GM19372 (cell line): Measurements from ENCODE around the gene RPL10A.
A peak's percentile ranks its signal among the peaks of the same experiment; 100 is the strongest.

ENCODE experiments used
- ATAC-seq: cut with Tn5 transposase; IDR thresholded peaks from one replicate; pipeline ENCODE4 v1.9.1; 2021; ENCODE audit warnings: mild to moderate bottlenecking, low read depth, moderate library complexity; ENCODE audit not compliant: unreplicated experiment

RPL10A gene

DNA sequence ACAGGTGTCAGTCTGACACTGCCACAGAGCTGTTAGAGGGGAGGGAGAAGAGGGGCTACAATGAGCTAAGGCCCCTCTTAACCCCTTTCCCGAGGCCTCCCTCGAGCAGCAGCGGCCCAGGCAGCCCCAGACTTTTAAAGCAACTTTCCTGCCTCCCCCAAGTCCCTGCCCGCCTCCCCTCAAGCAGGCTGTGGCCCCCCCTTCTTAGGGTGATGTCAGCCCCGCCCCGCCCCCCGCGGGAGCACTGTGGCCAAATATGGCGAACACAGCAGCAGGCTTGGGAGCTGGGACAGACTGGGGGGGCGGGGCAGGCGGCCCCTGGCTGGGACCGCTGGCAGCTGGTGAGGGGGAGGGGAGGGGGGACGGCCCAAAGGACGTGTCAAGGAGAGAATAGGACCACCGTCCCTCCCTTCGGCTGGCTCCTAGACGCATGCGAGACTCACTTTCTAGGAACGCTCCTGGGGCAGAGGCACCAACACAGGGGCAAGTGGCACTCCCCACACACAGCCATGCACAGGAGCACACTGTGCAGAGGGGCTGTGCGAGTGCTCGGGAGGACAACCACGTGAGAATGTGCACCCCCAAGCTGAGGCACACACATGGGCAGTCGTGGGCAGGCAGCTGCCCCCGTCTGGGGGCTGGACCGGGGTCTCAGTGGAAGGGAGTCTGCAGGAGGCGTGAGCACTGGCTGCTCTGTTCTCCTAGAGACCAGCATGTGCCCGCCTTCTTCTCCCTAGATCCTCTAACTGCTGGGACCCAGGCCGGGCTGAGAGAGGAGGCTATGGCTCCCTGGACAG, 22.0 kb downstream of the RPL10A start:
- no peak for ATAC-seq

DNA sequence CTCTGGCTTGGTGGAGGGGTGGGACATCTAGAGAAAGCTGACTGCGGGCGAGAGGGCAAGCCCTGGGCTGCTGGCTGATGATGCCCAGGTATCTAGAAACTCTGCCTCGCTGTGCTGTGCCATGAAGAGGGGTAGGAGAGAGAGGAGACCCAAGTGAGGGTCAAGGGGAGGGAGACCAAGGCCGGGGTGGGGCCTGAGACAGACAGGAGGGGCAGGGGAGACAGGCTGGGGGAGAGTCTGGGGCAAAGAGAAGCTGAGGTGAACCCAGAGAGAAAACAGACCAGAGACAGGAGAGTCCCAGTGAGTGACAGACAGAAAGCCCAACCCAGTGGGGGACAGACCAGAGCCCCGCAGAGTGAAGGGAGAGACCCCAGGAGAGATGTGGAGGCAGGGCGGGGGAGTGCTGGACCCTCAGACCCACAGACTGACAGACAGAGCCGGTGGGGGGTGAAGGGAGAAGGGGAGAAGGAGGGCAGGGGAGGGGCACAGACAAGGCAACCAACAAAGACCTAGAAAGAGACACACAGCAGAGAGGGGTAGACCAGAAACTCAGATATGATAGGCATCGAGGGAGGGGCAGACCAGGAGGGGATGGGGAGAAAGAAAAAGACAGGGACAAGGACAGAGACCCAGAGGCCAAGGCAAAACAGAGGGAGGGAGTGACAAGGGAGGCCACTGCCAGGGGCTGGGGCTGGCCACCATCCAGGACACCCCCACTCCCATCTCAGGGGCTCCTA, 22.8 kb downstream of the RPL10A start:
- ATAC-seq: no peak

DNA sequence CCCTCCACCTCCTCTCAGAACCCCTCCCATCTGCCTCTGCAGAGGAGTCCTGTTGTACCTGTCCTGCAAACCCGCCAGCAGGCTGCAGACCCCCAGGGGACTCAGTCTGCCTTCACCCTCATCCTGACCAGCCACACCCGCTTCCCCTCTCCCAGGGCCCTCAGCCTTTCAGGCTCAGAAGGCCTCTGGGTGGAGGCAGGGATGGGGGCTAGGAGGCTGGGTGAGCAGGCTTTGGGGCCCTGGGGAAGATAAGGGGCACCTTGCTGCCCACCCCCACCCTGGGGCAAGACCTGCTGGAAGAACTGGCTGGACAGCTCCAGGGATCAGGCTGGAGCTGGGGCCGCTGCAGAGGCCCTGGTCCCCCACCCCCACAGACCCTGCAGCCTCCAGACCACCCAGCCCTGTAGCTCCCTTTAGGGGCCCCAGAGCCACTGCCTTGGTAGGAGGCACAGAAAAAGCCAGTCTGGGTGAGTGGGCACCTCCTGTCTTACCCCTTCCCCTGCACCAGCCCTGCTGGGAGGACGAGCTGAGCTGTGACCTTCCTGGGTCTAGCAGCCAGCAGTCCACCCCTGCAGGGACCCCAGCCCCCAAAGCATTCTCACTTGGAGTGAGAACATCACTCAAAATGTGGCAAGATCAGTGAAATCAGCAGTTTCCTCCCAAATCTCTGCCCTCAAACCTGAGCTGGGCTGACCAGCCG, 23.5 kb downstream of the RPL10A start:
- ATAC-seq: no peak

DNA sequence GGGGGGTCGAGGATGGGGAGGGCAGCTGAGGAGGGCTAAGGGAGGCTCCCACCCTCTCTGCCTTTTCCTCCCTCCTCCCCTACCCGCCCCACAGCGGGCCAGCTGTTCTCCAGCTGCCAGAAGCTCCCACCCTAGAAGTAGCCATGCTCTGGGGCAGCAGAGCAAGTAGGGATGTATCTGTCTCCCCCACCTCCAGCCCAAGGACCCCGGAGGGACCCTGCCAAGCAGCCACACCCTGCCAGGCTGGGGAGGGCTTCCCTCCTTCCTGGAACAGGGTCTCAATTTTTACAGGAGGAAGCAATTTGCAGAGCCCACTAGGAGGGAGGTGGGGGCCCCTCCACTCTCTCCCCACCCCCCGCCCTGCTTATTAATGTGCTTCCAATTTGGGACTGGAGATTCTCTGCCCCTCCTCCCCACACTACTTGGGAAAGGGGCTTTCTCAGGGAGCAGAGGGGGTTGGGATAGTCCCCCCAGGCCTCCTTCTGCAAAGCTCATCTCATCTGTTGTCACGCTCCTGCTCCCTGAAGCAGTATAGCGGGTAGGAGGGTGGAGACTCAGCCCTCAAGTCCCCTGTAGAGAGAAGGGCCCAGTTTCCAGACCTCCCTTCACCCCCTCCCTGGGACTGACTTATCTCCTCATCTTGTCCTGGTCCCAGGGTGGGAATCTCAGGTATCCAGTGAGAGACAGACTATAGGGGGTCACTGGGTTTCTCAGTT, 24.2 kb downstream of the RPL10A start:
- ATAC-seq: no peak

DNA sequence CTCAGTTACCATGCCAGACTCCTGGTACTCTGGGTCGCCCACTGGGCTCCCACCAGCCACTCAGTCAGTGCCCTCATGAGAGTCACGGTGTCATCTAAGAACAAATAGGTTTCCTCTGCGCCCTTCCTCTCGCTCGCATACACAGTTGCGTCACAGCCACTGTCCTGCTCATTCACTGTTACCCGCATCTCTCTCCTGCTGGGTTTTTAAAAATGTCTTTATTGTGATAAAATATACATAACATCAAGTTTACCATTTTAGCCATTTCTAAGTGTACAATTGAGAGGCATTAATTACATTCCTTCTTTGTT, 24.7 kb downstream of the RPL10A start:
- no peak for ATAC-seq

DNA sequence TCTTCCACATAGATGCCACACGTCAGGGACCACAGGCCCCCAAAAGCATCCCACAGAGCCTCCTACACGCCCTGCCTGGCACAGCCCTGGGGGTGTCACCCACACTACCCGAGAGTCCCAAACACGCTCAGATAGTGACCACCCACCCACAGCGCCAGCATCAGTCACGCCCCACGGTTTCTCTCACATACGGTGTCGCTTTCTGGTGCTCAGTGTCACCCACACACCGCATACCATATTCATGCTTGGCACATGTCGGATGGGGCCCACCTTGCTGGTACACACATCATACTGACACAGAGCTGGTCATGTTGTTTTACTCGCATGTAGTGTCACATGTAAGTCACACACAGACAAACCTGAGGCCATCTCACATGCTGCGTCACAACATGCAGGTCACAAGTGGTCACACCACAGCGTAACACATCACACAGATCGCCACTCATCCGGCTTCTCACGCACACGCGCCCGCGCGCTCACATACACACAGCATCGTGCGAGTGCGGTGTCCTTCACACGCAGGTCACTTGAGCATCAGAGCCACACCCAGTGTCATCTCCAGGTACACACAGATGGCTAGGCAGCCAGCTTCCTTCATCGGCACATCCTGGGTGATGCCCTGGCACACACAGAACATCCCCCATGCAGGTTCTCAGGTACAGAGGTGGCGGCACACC, 25.2 kb downstream of the RPL10A start:
- ATAC-seq: no peak

DNA sequence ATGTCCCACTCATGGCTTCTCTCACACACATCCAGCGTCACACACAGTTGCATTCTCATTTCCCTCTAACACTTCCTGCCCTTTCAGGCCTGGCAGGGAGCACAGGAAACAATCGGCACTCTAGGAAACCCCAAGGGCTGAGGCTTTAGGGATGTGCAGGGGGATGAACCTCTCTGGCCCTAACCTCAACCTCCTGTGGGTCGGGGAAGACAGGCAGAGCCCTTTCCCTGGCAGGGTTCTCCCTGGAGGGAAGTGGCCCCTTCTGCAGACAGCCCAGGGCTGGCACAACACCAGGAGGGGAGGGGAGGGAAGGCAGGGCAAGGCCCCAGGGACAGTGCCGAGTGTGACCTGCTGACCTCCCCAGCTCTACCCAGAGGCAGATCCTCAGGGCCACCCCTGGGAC, 26.0 kb downstream of the RPL10A start:
- ATAC-seq: no peak

DNA sequence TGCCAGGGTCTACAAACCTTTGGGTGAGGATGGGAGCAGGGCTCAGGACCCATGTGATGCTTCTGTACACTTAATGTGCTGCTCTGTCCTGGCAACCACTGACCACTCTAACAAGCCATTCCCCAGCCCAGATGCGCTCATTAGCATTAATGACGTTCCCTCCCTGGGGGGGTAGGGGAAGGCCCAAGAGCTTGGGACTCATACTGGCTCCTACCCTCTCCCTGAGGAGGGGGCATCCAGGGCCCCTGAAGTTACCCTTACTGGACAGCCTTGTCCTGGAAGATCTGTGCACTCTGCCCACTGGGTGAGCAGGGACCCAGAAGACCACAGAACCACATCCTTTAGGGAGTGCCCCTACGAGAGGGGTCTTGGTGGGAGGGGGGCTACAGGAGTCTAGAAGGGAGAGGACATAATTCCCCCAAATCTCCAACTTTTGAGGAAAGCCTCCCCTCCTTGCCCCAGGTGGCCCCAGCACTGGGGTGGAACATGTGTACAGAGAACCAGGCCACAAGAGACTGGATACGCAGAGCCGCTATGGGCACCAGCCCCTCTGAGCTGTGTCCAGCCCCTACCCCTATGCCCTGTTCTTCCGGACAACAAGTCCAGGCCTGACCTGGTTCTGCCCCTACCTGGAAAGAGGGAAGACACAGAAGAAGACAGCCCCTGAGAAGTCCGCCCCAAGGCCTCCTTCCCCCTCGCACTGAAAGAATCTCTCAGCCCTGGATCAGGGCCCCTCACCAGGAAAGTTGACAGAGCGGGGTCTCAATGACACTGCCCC, 27.2 kb downstream of the RPL10A start:
- no peak for ATAC-seq

DNA sequence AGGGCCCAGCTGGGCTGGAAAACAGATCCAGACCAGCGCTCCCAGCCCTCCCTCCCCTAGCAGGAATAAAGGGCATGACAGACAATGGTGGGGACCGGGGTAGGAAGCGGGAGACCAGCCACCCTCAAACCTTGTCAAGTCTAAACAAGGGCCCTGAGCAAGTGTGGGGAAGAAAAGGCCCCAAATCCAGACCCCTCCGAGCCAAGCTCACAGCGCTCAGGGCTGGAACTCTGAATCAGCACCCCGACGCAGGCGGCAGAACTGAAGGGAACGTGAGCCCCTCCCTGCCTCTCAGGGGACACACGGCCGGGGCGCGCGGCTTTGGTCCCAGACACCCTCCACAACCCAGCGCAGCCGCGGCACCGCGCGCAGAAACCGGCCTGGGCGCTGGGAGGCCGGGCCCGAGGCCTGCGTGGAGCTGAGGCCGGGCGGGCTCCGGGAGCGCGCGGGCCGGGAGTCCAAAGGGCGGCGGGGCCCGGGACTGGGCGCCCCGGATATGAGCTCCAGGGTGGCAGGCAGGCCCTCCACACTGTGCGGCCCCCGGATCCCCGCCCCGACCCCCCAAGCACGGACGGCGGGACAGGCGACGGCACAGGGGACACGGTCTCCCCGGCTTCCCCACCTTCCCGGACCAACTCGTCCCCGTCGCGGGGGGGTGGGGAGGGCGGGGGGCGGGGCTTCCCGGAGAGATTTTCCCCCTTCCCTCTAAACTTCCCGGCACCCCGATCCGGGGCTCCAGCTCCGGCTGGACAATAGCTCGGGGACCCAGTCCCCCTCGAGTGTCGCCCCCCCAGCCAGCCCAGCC, 28.0 kb downstream of the RPL10A start:
- no peak for ATAC-seq

DNA sequence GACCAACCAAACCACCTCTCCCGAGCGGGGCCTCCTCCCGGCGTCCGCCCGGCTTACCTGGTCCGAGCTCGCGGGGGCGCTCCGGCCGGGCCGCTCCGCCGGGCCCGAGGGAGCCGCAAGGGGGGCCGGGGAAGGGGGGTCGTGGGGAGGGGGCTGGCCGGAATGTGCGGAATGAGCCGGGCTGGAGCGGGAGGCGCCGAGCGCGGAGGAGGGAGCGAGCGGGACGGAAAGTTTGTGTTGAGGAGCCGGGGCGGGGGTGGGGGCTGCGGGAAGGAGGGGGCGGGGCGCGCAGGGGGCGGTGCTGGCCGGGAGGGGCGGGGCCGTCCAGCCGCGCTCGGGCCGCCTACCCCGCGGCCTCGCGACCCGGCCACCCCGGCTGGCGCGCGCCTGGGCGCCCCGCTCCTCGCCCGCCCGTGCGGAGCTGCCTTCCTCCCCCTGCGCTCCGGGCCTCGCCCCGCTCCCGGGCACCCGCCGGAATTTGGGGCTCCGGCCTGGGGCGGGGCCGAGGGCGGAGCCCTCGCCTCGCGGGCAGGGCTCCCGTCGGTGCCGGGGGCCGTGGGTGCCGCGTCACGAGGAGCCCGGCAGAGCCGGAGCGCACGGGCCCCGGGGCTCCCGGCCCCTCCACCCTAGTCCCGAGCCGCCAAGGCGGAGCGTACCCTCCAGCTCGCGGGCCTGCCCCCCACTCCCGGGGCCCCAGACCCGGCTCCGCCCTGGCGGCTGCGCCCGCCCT, 28.8 kb downstream of the RPL10A start, which contains the start of gene TEAD3:
Gene TEAD3, minus strand, starts transcription at position 239 of the 730 bp plus-strand sequence.
- peak; percentile 50 for ATAC-seq

DNA sequence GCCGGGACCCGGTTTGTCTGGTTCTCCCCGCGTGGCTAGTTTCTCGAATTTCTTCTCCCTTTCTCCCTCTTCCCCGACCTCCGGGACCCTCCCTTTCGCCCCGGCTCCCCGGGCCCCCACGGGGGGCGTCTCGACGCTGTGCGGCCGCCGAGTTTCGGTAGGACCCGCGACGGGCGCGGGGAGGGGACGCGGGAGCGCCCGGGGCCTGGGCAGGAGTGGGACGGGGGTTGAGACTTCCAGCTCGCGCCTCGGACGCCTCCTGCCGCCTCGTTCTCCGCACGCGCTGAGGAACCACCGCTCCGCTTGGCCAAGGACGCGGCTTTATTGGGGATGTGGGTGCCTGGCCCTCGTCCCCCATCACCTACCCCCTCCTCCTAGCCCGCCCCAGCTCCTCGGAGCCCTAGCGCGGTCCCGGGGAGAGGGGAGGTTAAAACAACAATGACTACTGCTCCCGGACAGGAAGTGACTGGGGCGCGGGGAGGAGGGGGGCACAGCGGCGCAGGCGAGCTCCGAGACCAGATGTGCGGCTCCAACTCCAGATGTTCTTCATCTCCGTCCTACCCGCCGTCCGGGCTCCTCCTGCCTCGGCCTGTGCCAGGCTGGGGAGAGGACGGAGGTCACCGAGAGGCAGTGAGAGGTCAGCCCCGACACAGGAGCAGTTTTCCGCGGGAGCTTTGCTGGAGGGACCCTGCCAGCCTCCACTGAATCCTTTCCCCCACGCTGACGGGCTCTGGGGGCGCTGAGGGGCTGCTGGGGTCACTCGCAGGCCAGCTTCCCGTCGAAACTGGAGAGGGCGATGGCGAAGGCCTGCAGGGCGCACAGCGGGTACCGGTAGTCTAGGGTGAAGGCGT, 29.6 kb downstream of the RPL10A start:
- no peak for ATAC-seq

DNA sequence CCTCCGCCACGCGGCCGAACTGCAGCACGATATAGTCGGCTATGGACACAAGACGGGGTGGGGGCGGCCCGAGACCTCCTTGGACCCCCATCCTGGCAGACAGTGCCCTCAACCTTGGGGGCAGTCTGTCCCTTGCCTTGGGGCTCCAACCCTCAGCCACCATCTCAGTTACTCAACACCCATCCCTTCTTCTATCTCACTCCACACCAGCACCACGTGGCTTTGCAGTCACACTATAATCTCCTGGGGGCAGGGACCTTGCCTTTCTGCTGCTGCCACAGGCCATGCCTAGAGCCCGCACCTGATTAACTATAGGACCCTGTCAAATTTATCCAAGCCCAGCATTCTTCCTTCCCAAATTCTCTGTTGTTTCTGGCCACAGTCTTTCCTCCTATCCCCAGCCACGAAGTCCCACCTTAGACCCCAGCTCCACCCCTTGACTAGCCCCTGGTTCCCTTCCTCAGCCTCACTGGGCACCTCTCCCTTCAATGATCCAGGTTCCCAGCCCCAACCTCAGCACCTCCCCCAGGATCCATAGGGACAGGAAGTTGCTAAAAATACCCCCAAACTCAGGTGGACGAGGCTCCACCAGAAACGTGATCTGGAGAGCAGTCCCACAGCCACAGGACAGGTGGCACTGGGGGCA, 30.3 kb downstream of the RPL10A start:
- no peak for ATAC-seq

DNA sequence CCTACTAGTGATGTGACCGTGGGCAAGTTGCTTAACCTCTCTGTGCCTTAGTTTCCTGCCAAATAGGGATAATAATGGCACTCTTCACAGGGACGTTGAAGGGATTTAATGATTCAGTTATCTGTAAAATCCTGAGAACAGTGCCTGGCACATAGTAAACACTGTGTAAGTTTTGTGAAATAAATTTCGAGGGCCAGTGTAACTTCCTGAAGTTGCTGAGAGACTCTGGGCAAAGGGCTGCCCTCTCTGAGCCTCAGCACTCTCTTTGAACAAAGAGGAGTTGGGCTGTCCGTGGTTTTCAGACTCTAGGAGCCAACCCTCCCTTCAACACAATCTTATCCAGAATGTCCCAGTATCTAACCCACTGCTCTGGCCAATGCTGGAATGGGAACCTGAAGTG, 31.2 kb downstream of the RPL10A start:
- no peak for ATAC-seq

DNA sequence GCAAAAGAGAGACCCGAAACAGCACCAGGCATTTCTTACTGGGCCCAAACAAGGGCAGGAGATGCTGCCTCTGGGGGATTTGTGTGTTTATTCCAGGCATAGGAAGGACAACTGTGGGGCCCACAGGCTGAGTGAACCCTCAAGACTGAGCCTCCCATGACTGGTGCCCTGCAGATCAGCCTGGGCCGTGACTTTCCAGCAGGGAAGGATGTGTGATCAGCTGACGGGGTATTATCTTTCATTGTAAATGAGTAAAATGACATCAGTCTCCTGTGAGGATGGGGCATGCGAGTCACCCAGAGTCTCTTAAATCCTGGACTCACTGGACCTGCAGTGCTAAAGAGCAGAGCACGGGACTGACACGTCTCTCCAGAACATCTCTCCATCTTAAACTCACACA, 32.6 kb downstream of the RPL10A start:
- no peak for ATAC-seq

DNA sequence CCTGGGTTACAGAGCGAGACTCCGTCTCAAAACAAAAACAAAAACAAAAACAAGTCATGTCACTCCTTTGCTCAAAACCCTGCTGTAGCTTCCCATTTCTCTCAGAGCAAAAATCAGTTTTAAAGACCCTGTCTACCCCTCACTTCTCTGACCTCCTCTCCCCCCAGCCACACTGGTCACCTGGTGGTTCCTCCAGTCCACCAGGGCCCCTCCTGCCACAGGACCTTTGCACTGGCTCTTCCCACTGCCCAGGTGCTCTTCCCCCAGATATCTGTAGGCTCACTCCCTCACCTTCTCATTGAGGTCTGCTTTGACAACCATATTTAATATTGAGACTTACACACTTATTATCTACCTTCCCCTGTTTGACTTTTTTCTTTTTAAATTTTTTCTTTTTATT, 33.6 kb downstream of the RPL10A start:
- no peak for ATAC-seq

DNA sequence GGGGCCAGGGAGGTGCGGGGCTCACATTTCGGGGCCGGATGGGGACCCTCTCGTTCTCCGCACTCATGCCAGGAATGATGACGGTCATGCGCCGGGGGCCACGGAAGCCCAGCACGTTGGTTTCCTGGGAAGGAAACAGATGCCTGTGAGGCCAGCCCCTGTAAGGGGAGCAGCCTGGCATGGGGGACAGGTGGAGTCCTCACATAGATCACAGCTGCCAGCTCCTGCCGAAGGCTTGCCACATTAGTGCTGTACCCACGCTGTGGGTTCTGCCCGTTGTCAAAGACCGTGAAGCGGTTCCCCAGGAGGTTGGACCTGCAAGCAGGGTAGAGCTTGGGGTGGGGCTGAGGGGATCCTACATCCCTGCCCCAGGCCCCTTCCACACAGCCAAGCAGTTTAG, 35.3 kb downstream of the RPL10A start:
- no peak for ATAC-seq

DNA sequence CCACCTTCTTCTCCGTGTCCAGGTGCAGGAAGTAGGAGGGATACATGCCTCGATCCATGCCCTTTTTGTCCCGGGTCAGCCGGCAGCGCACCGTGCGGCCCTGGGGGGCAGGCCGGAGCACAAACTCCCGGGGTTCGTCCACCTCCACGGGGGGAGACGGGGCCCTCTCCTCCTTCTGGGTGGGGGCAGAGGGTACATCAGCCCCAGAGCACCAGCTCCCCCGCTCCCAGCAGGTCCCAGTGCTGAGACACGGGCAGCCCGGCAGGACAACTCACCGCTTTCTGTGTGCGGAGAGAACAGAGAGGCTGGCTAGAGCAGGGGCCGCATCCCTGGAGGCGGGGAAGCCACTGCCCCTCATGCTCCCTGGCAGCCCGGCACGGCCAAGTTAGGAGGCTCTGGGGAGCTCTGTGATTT, 37.8 kb downstream of the RPL10A start:
- ATAC-seq: no peak
